HG02678 (cell line): ENCODE results near the gene COQ8B.
"Not testable (repeated sequence)": the region's sequence is repeated elsewhere in the genome, so short reads cannot be mapped to it uniquely, and the experiment has no call there.

Experiments used
- ATAC-seq: cut with Tn5 transposase; IDR thresholded peaks from one replicate; pipeline ENCODE4 v1.9.1; 2021; ENCODE audit warnings: mild to moderate bottlenecking, moderate library complexity; ENCODE audit not compliant: unreplicated experiment

Gene COQ8B

DNA sequence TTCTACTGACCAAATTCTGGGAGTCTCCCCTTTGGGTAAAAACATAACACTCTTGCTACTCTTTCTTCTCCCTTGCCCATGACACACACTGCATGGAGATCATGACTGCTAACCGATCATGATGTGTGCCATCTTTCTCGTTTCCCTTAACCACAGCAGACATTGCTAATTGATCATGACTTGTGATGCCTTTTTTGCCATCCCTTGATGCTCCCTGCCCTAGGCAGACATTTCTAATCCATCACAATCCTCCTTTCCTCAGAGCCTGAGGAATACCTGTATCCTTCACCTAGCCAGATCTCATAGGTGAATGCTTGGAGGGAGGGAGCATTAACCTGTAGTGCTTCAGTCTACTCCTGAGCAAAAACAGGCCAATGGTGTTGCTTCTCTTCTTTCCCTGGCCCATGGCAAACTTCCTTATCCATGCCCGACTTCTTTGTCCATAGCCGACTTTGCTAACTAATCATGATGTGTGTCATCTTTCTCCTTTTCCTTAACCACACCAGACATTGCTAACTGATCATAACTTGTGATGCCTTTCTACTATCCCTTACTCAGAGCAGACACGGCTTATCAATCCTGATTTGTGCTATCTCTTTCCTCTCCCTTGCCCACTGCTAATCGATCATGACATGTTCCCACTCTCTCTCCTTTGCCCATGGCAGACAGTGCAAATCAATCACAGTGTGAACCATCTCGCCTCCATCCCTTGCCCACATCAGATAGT, 44.0 kb downstream of the COQ8B start:
- ATAC-seq = no peak

DNA sequence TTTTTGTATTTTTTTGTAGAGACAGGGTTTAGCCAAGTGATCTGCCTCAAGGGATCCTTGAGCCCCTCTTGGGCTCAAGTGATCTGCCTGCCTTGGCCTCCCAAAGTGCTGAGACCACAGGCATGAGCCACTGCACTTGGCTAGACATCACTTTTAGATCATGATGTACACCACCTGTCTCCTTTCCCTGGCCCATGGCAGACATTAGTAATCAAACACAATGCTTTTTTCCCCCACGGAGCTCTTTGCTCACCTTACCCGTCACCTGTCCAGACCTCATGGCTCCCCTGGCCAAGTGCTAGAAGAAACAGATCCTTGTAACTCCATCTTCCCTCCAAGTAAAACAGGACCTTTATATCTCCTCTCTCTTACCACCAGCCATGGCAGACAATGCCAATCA, 44.6 kb downstream of the COQ8B start:
- no peak for ATAC-seq

DNA sequence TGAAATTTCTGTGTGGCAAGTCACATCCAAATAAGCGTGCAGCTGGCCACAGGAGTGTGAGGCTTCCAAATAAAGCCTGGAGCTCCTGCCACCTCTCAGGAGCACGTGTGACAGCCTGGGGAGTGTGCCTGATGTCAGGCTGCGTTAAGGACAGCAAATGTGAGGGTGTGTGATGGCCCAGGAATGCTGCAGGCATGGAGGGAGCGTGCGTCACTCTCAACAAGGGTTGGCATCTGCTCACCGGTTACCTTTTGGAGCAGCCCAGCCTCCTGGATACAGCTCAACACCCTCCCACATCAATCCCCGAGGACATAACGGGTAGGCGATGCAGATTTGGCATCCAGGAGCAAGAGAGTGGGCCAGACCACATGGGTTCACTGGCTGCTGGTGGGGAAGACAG, 45.3 kb downstream of the COQ8B start:
- no peak for ATAC-seq

DNA sequence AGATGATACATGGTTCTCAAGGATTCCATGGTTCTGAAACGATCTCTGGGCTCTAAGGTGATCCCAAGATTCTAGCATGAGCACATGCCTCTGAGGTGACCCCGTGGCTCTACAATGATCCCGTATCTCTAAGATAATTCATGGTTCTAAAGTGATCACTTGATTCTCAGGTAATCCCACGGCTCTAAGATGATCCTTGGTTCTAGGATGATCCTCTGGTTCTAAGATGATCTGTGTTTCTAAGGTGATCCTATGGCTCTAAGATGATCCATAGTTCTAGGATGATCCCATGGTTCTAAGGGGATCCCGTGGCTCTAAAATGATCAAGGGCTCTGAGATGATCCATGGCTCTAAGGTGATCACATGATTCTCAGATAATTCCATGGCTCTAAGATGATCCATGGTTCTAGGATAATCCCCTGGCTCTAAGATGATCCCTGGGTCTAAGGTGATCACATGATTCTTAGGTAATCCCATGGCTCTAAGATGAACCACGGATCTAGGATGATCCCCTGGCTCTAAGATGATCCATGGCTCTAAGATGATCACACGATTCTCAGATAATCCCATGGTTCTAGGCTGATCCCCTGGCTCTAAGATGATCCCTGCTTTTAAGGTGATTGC, 47.6 kb downstream of the COQ8B start:
- ATAC-seq = no peak

DNA sequence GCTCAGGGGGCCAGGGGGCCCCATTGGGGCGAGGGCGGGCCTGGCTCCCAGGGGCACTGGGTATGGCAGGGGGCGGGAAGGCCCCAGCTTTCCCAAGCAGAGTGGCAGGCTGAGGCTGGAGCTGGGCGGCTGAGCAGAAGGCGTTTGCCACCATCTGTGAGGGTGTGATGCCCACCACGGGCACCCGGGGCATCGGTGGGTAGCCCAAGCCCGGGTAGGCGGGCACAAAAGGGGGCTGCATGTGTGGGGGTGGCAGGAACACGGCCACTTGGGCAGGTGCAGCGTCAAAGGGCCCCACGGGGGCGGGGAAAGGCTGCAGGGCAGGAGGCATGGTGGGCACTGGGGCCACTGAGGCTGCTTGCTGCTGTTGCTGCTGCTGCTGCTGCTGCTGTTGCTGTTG, 49.1 kb downstream of the COQ8B start:
- no peak for ATAC-seq

DNA sequence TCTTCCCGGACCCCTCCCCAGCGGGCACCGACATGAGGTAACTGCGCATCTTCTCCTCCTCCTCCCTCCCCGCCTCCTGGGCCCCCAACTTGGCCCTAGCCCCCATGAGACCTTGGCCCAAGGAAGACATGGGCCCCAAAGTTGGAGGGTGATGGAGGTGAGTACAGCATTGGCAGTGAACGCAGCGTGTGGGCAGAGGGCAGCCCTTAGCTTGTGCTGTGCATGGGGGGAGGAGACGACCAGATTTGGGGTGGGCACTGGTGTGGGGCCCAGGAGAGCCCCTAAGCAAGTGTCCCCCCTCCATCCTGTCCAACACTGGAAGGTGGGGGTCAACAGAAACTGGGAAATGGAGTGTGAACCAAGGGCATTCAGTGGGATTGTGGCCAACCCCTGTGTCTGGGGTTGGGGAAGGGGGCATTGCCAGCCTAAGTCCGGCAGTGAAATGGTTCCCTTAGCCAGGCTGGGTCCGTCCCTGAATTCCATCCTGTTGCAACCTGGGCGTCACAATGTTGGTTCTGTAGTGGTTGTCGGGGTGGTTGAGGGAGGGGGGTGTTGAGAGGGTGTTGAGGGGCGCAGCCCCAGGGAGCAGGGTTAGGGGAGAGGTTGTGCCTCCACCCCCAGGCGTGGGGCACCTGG, 49.8 kb downstream of the COQ8B start:
- ATAC-seq = no peak

DNA sequence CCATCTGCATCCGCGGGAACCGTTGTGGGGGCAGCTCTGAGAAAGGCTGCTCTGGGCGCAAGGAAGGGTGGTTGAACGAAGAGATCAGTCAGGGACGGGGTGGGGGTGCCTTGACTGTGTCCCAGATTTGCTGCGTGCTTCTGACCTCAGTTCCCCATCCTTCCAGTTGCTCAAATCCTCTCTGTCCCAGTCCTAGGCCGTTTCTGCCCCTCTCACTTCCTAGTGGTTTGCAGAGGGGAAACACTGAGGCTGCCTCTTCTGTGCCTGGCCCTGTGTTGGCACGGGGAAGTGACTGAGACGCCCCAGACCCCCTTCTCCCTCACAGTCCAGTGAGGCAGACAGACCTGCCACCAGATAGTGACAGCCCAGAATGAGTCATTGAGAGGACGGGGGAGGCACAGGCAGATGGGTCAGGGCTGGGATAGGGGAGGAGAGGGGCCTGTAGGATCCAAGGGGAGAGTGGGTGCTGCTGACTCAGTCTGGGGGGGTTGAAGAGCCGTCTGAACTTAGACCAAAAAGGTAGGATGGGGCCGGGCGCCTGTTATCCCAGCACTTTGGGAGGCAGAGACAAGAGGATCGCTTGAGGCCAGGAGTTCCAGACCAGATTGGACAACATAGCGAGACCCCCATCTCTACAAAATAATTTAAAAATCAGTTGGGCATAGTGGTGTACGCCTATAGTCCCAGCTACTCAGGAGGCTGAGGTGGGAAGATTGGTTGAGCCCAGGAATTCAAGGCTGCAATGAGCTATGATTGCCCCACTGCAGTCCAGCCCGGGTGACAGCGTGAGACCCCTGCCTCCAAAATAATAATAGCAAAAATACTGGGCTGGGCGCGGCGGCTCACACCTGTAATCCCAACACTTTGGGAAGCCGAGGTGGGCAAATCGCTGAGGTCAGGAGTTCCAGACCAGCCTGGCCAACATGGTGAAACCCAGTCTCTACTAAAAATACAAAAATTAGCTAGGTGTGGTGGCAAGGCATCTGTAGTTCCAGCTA, 52.7 kb downstream of the COQ8B start:
- ATAC-seq = peak; percentile 6

DNA sequence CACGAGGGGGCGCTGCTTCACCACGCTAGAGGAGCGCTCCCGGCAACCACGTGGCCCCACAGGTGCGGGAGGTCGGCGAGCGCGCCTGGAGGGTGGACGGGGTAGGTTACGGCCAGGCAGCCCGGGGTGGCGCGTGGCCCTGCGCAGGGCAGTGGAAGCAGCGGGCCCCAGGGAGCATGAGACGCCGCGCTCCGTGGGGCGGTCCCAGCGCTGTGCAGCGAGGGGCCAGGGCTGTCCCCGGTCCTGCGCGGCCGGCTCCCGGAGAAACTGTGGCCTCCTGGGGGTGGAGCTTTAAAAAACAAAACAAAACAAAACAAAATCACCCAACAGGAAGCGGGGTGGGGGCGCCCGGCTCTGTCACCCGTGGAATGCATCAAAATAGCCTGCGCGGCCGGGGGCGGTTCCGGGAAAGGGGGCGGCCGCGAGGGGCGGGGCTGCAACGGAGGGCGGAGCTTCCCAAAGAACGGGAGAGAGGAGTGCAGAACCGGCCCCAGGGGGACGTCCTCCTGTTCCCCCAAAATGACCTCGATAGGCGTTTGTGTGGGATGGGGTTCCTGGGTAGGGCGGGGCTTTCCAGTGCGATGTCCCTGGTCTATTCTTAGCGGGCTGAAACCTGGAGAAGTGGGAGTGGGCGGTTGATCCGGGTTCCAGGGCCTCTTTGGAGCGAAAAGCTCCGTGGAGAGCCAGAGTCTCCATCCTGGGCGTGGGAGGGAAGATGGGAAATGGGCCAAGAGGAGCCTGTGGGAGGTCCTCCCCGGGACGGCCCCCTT, 53.6 kb downstream of the COQ8B start:
- peak; percentile 85 for ATAC-seq

DNA sequence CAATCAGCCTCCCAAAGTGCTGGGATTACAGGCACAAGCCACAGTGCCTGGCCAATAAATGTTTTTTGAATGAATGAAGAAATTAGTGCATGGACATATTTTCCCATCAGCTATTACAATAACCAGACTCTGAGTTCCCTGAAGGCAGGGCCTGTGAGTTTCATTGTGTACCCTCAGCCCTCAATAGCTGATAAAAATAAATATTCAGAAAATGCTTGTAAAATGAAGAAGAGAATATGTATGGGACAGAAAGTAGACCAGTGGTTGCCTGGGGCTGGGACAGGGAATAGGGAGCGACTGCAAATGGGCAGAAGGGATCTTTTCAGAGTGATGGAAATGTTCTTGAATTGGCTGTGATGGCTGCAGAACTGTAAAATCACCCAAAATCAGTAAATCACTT, 55.1 kb downstream of the COQ8B start:
- no peak for ATAC-seq

DNA sequence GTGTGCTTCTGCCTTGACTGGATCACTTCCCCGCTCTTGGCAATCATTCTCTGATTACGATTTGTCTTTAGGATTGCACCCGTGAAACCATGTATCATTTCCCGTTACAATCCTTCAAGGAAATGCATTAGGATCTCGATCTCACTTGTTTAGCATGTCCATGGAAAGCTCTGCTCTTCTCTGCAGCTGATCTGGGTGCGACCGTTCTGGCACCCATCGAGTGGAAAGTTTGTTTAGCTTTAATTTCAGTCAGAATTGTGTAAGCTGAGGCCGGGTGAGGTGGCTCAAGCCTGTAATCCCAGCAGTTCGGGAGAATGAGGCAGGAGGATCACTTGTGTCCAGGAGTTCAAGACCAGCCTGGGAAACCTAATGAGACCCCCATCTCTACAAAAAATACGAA, 57.1 kb downstream of the COQ8B start:
- ATAC-seq = no peak

DNA sequence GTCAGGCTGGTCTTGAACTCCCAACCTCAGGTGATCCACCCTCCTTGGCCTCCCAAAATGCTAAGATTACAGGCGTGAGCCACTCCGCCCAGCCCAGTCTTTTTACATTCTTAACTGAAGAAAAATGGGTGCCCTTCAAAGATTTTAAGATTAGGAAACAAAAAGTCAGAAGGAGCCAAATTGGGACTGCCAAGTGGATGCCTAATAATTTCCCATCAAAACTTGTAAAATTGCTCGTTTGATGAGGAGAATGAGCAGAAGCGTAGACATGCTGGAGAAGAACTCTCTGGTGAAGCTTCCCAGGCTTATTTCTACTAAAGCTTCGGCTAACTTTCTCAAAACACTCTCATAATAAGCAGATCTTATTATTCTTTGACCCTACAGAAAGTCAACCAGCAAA, 57.6 kb downstream of the COQ8B start:
- ATAC-seq = no peak

DNA sequence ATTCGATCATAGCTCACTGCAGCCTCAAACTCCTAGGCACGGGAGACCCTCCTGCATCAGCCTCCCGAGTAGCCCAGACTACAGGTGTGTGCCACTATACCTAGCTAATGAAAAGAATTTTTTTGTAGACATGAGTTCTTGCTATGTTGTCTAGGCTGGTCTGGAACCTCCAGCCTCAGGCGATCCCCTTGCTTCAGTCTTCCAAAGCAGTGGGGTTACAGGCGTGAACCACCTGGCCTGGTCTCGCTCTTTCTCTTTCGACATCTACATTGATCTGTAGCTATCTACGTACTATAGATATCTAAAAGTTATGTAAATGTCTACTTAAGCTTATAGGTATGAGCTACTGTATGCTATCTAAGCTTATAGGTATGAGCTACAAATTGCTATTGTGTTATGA, 58.7 kb downstream of the COQ8B start:
- no peak for ATAC-seq

DNA sequence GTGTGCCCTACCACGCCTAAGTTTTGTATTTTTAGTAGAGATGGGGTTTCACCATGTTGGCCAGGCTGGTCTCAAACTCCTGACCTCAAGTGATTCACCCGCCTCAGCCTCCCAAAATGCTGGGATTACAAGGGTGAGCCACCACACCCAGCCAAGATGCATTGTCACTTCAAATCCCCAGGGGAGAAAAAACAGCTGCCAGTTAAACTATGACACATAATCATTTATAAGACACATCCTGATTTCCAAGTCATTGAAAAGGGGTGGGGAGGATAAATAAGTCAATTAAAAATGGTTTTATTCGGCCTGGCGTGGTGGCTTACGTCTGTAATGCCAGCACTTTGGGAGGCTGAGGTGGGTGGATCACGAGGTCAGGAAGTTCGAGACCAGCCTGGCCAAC, 61.0 kb downstream of the COQ8B start:
- ATAC-seq = not testable (repeated sequence)

DNA sequence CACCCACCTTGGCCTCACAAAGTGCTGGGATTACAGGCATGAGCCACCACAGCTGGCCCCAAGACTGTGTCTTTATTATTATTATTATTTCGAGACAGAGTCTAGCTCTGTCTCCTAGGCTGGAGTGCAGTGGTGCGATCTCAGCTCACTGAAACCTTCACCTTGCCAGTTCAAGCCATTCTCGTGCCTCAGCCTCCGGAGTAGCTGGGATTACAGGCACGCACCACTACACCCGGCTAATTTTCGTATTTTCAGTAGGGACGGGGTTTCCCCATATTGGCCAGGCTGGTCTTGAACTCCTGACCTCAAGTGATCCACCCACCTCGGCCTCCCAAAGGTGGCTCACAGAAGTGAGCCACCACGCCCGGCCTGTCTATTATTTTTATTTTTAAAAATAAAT, 64.4 kb downstream of the COQ8B start:
- not testable (repeated sequence) for ATAC-seq

DNA sequence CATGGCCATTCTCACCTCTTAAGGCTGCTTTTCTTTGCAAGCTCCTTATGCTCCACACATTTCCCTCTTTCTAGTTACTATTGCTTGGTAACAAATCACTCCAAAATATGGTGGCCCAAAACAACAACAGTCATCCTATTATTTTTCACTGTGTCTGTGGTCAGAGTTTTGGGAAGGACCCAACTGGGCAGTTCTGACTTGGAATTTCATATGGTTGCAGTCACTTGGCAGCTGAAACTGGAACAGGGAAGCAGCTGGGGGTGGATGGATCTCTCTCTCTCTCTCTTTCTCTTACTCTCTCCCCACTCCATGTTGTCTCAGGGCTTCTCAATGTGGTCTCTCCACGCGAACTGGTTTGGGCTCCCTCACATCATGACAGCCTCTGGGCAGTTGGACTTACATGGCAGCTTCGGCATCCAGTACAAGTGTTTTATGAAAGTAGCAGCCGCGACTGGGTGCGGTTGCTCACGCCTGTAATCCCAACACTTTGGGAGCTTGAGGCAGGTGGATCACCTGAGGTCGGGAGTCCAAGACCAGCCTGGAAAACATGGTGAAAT, 65.9 kb downstream of the COQ8B start:
- no peak for ATAC-seq

DNA sequence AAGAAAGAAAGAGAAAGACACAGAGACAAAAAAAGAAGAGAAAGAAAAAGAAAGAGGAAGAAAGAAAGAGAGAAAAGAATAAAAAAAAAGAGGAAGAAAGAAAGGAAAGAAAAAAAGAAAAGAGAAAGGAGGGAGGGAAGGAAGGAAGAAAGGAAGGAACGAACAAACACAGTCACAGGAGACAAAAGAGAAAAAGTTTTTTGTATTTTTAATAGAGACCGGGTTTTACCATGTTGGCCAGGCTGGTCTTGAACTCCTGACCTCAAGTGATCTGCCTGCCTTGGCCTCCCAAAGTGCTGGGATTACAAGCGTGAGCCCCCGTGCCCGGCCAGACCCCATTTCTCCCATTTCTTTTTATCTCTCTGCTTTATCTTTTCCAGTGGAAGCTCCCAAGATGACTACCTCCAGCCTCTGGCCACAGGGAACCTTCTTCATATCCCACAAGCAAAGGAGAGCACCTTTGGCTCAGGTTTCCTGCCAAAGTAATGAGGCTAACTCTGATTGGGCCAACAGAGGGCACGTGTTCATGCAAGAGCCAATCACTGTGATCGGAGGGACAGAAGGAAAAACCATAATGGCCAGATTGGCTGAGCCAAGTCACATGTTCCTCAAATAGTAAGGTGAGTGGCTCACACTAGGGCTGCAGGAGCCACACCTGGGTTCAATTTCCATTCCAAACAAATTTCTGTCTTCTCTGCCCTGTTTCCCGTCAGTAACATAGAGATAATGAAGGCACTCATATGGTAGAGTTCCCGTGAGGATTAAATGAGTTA, 66.6 kb downstream of the COQ8B start:
- not testable (repeated sequence) for ATAC-seq

DNA sequence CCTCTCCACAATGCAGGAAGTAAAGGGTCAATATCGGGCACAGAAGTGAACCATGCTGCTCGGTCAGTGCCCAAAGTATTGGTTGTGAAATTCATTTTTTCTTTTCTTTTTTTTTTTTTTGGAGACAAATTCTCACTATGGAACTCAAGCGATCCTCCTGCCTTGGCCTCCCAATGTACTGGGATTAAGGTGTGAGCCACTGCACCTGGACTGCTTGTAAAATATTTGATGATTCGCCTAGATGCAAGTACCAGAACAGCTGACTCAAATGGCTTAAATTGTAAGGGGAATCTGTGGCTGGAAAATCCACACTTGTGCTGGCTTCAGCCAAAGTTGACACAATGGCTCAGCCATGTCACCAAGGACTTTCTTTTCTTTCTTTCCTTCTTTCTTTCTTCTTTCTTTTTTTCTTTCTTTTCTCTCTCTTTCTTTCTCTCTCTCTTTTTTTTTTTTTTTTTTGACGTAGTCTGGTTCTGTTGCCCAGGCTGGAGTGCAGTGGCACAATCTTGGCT, 69.9 kb downstream of the COQ8B start:
- no peak for ATAC-seq

DNA sequence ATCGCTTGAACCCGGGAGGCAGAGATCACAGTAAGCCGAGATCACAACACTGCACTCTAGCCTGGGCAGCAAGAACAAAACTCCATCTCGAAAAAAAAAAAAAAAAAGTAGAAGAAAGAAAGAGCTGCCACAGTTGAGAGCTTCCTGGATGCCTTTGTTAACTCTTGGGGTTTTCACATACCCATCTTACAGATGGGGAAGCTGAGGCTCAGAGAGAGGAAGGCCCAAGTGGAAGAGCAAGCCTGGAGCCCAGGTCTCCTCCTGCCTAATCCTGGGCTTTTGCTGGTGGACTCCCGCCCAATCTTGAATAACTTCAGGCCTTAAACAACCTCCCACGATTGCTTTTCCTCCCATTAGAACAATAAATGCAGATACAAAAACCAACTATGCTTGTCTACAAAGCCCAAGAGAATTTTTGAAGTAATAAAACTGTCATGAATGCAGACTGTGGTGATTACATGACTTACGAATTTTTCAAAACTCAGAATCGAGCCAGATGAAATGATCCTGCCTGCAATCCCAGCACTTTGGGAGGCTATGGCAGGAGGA, 73.9 kb downstream of the COQ8B start:
- no peak for ATAC-seq
